ENCODE results near the gene CD84. TPM values are rescaled to one million over a fixed set of nuclear protein-coding genes. Genes with fewer than 3 reads are reported as not detected.

CD84 gene
- total RNA-seq, 1 experiment from 2014 or later = not detected

- Histone ChIP-seq H3K9me3 (ENCODE audit: low read length) (no peaks in the 10 kb centered on the region), H3K27me3 (ENCODE audit: low read length) (peaks cover 91% of the 10 kb centered on the region), H3K9ac (ENCODE audit: low read length) (no peak overlapping the region), H3K27ac (ENCODE audit: low read length) (no peak overlapping the region), H3F3A (ENCODE audit: low read length, unreplicated experiment) (no peaks in the 10 kb centered on the region), H2AFZ (ENCODE audit: low read length) (no peak overlapping the region), H3K79me2 (ENCODE audit: low read length) (no peaks in the 10 kb centered on the region), H3K9me2 (replicated peaks; ENCODE audit: low read length) (no peaks in the 10 kb centered on the region), H3K4me1 (ENCODE audit: insufficient read depth, low read length) (no peaks in the 10 kb centered on the region), H3K4me3 (ENCODE audit: low read length) (no peak overlapping the region), H3K4me2 (ENCODE audit: low read length) (no peak overlapping the region), H4K20me1 (ENCODE audit: low read length) (no peaks in the 10 kb centered on the region), H3K36me3 (ENCODE audit: low read depth, low read length) (no peaks in the 10 kb centered on the region)
- ChIA-PET CTCF (no interaction called here), POLR2A (ENCODE audit: unreplicated experiment) (no interaction called here)
- ATAC-seq (no peak), DNase-seq (no peak)
- BruUV-seq (replicated peaks) = no TSS peak
- intact Hi-C loops (cut with micrococcal nuclease) = no loop called here
- TF ChIP-seq EZH2phosphoT487 (IDR thresholded peaks at IDR 0.05; ENCODE audit: borderline replicate concordance, low read length) = no peak
- TF ChIP-seq CTCF (conservative IDR thresholded peaks at IDR 0.05; ENCODE audit: low read depth, low read length) = no peak
- no peak for TF ChIP-seq EZH2 (IDR thresholded peaks at IDR 0.05; ENCODE audit: low read length, unreplicated experiment)
These were observed 47.4 kb upstream of the CD84 start for GRCh38 chr1:160626509-160627342.

GRCh38 chr1:160625725-160626498, 46.6 kb upstream of the CD84 start:
- H3K4me2 ChIP-seq (ENCODE audit: low read length) = no peak overlapping the region
- ChIA-PET CTCF (no interaction called here), POLR2A (ENCODE audit: unreplicated experiment) (no interaction called here)
- H3K9me2 ChIP-seq (replicated peaks; ENCODE audit: low read length) = no peaks in the 10 kb centered on the region
- no peaks in the 10 kb centered on the region for H3K79me2 ChIP-seq (ENCODE audit: low read length)
- H3F3A ChIP-seq (ENCODE audit: low read length, unreplicated experiment) = no peaks in the 10 kb centered on the region
- no peak overlapping the region for H3K27ac ChIP-seq (ENCODE audit: low read length)
- H3K4me1 ChIP-seq (ENCODE audit: insufficient read depth, low read length) = no peaks in the 10 kb centered on the region
- no peak for DNase-seq
- TF ChIP-seq EZH2 (IDR thresholded peaks at IDR 0.05; ENCODE audit: low read length, unreplicated experiment) = no peak
- no peak for TF ChIP-seq EZH2phosphoT487 (IDR thresholded peaks at IDR 0.05; ENCODE audit: borderline replicate concordance, low read length)
- no peak for TF ChIP-seq CTCF (conservative IDR thresholded peaks at IDR 0.05; ENCODE audit: low read depth, low read length)
- H3K4me3 ChIP-seq (ENCODE audit: low read length) = no peak overlapping the region
- H4K20me1 ChIP-seq (ENCODE audit: low read length) = no peaks in the 10 kb centered on the region
- no peak for ATAC-seq
- peaks cover 87% of the 10 kb centered on the region for H3K27me3 ChIP-seq (ENCODE audit: low read length)
- no peaks in the 10 kb centered on the region for H3K9me3 ChIP-seq (ENCODE audit: low read length)
- intact Hi-C loops (cut with micrococcal nuclease) = no loop called here
- no peaks in the 10 kb centered on the region for H3K36me3 ChIP-seq (ENCODE audit: low read depth, low read length)
- no TSS peak for BruUV-seq (replicated peaks)
- H2AFZ ChIP-seq (ENCODE audit: low read length) = no peak overlapping the region
- no peak overlapping the region for H3K9ac ChIP-seq (ENCODE audit: low read length)

GRCh38 chr1:160625321-160625720, 46.0 kb upstream of the CD84 start:
- Histone ChIP-seq H3K4me2 (ENCODE audit: low read length) (no peak overlapping the region), H3K9me2 (replicated peaks; ENCODE audit: low read length) (no peaks in the 10 kb centered on the region), H3K4me1 (ENCODE audit: insufficient read depth, low read length) (no peaks in the 10 kb centered on the region), H3K27me3 (ENCODE audit: low read length) (peaks cover 81% of the 10 kb centered on the region), H3K9me3 (ENCODE audit: low read length) (no peaks in the 10 kb centered on the region), H3K9ac (ENCODE audit: low read length) (no peak overlapping the region), H3K27ac (ENCODE audit: low read length) (no peak overlapping the region), H4K20me1 (ENCODE audit: low read length) (no peaks in the 10 kb centered on the region), H3K36me3 (ENCODE audit: low read depth, low read length) (no peaks in the 10 kb centered on the region), H3K79me2 (ENCODE audit: low read length) (no peaks in the 10 kb centered on the region), H2AFZ (ENCODE audit: low read length) (no peak overlapping the region), H3F3A (ENCODE audit: low read length, unreplicated experiment) (no peaks in the 10 kb centered on the region), H3K4me3 (ENCODE audit: low read length) (no peak overlapping the region)
- TF ChIP-seq CTCF (conservative IDR thresholded peaks at IDR 0.05; ENCODE audit: low read depth, low read length) = no peak
- TF ChIP-seq EZH2phosphoT487 (IDR thresholded peaks at IDR 0.05; ENCODE audit: borderline replicate concordance, low read length) = no peak
- no peak for TF ChIP-seq EZH2 (IDR thresholded peaks at IDR 0.05; ENCODE audit: low read length, unreplicated experiment)
- intact Hi-C loops (cut with micrococcal nuclease) = no loop called here
- POLR2A ChIA-PET (ENCODE audit: unreplicated experiment) = no interaction called here
- ATAC-seq (no peak), DNase-seq (no peak)
- no TSS peak for BruUV-seq (replicated peaks)
- CTCF ChIA-PET = no interaction called here

All from PC-3 (cell line).